CMK (cell line): ENCODE results near the gene TTC4.

Source experiments
- DNase-seq: peaks from one replicate; pipeline ENCODE4 v3.0.0-alpha.2; 2010; ENCODE audit warnings: low read depth

TTC4 gene

GRCh38 chr1:54703471-54703870, 12.2 kb upstream of the TTC4 start:
- DNase-seq = no peak

- no peak for DNase-seq
These were observed 10.5 kb upstream of the TTC4 start for GRCh38 chr1:54705153-54705552.

GRCh38 chr1:54706419-54706818, 9.2 kb upstream of the TTC4 start:
- DNase-seq = no peak

GRCh38 chr1:54708385-54708784, 7.3 kb upstream of the TTC4 start:
- DNase-seq = no peak

- DNase-seq = no peak
These were observed 5.9 kb upstream of the TTC4 start for GRCh38 chr1:54709547-54710292.

GRCh38 chr1:54710434-54710833, 5.2 kb upstream of the TTC4 start:
- DNase-seq = no peak

GRCh38 chr1:54710841-54711240, 4.8 kb upstream of the TTC4 start:
- no peak for DNase-seq

- no peak for DNase-seq
These were observed 4.1 kb upstream of the TTC4 start for GRCh38 chr1:54711536-54711935.

GRCh38 chr1:54714881-54715492, 674 bp upstream of the TTC4 start:
- DNase-seq = no peak

GRCh38 chr1:54716299-54717047, 812 bp downstream of the TTC4 start:
- DNase-seq = no peak

- no peak for DNase-seq
These were observed 6.1 kb downstream of the TTC4 start for GRCh38 chr1:54721719-54722118.

- no peak for DNase-seq
These were observed 8.3 kb downstream of the TTC4 start for GRCh38 chr1:54723985-54724384.

- no peak for DNase-seq
These were observed 9.1 kb downstream of the TTC4 start for GRCh38 chr1:54724771-54725170.

GRCh38 chr1:54728027-54728426, 12.4 kb downstream of the TTC4 start:
- no peak for DNase-seq

GRCh38 chr1:54736685-54737084, 21.0 kb downstream of the TTC4 start:
- DNase-seq = no peak

- no peak for DNase-seq
These were observed 22.6 kb downstream of the TTC4 start for GRCh38 chr1:54738244-54738643.

- DNase-seq = no peak
These were observed 25.9 kb downstream of the TTC4 start for GRCh38 chr1:54741531-54741930.

GRCh38 chr1:54742282-54742681, 26.6 kb downstream of the TTC4 start:
- DNase-seq = no peak

- no peak for DNase-seq
These were observed 28.0 kb downstream of the TTC4 start for GRCh38 chr1:54743416-54744226.

- no peak for DNase-seq
These were observed 29.0 kb downstream of the TTC4 start for GRCh38 chr1:54744696-54745095.

- no peak for DNase-seq
These were observed 29.6 kb downstream of the TTC4 start for GRCh38 chr1:54745274-54745673.

GRCh38 chr1:54745864-54746263, 30.2 kb downstream of the TTC4 start:
- DNase-seq = no peak
